Activated T-cell treated with anti-CD3 and anti-CD28 coated beads, Interleukin-2, amount 50 U/mL, for 4 hours (primary cell): ENCODE data around the gene KRTAP4-5. TPM values are rescaled to one million over a fixed set of nuclear protein-coding genes. Genes with fewer than 3 reads are reported as not detected.
"Not testable (repeated sequence)": the region's sequence is repeated elsewhere in the genome, so short reads cannot be mapped to it uniquely, and the experiment has no call there.

ENCODE experiments used
- ATAC-seq, 2 donors: fragments of 200-7000 bp; cut with Tn5 transposase; one replicate each; pipeline ENCODE4 v1.10.0; 2021
- DNase-seq: peaks from one replicate; pipeline ENCODE4 v3.0.0-alpha.2; 2020
- H3K27me3 Mint-ChIP-seq: one replicate; pipeline ENCODE4 v1.8.0; 2021; ENCODE audit warnings: low read depth, mixed read lengths
- H3K36me3 Mint-ChIP-seq: one replicate; pipeline ENCODE4 v1.8.0; 2022; ENCODE audit warnings: mixed read lengths; ENCODE audit not compliant: insufficient read depth
- H3K4me1 Mint-ChIP-seq: one replicate; pipeline ENCODE4 v1.8.0; 2021; ENCODE audit warnings: low read depth, mixed read lengths
- H3K4me3 Mint-ChIP-seq: one replicate; pipeline ENCODE4 v1.8.0; 2021; ENCODE audit warnings: mild to moderate bottlenecking, moderate library complexity, mixed read lengths
- H3K9me3 Mint-ChIP-seq: one replicate; pipeline ENCODE4 v1.8.0; 2021; ENCODE audit warnings: mixed read lengths
- total RNA-seq, 3 donors: library from RNA; stranded (reverse); gene quantifications; one replicate each; pipeline ENCODE4 v1.2.1, GENCODE V29; 2021

KRTAP4-5 gene
- total RNA-seq, 3 donors from 2014 or later, result not detected

GRCh38 chr17:41131979-41132378 lies 17.6 kb downstream of the KRTAP4-5 start:
- Mint-ChIP-seq H3K9me3 (peaks cover 8% of the 10 kb centered on the region), H3K4me1 (peaks cover 34% of the 10 kb centered on the region), H3K4me3 (no peak overlapping the region), H3K36me3 (no peaks in the 10 kb centered on the region), H3K27me3 (no peaks in the 10 kb centered on the region)
- ATAC-seq (no peak), DNase-seq (no peak)

GRCh38 chr17:41127371-41127770 lies 22.3 kb downstream of the KRTAP4-5 start:
- Mint-ChIP-seq H3K4me1 (peaks cover 57% of the 10 kb centered on the region), H3K4me3 (no peak overlapping the region), H3K27me3 (no peaks in the 10 kb centered on the region), H3K36me3 (no peaks in the 10 kb centered on the region), H3K9me3 (peaks cover 8% of the 10 kb centered on the region)
- ATAC-seq, result no peak
- no peak for DNase-seq

DNA sequence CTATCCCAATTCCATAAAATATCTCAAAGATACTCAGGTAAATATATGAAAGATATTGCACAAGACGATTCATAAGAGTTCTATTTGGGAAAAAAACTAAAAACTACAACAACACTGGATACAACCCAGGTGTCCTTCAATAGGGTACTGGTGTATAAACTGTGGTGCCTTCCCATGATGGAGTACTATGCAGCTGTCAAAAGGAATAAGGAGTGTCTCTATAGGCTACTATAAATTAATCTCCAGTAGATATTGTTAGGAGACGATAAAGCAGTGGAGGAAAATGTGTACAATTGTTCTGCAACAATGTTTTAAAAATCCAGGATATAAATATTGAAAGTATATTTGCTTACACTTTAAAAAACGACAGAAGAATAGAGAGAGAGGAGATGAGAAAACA lies 23.2 kb downstream of the KRTAP4-5 start:
- DNase-seq (no peak), ATAC-seq (no peak)
- no peaks in the 10 kb centered on the region for H3K36me3 Mint-ChIP-seq
- H3K4me3 Mint-ChIP-seq, result no peak overlapping the region
- peaks cover 51% of the 10 kb centered on the region for H3K4me1 Mint-ChIP-seq
- no peaks in the 10 kb centered on the region for H3K27me3 Mint-ChIP-seq
- peaks cover 10% of the 10 kb centered on the region for H3K9me3 Mint-ChIP-seq

- peaks cover 10% of the 10 kb centered on the region for H3K9me3 Mint-ChIP-seq
- H3K4me3 Mint-ChIP-seq, result no peak overlapping the region
- peaks cover 56% of the 10 kb centered on the region for H3K4me1 Mint-ChIP-seq
- DNase-seq, result no peak
- no peaks in the 10 kb centered on the region for H3K36me3 Mint-ChIP-seq
- no peaks in the 10 kb centered on the region for H3K27me3 Mint-ChIP-seq
- no peak for ATAC-seq
Observed at GRCh38 chr17:41125064-41125463, 24.6 kb downstream of the KRTAP4-5 start.

- not testable (repeated sequence) for H3K36me3 Mint-ChIP-seq, H3K9me3 Mint-ChIP-seq, DNase-seq, H3K27me3 Mint-ChIP-seq, ATAC-seq
- Mint-ChIP-seq H3K4me3 (peak within 1 kb of the TSS; percentile 5), H3K4me1 (peaks cover 59% of the 10 kb centered on the region)
Observed at GRCh38 chr17:41123991-41124371, 25.6 kb downstream of the KRTAP4-5 start, which contains the start of gene KRTAP4-12. TSS of gene KRTAP4-12 (minus strand) at chr17:41124182. CDS start at chr17:41124122, 60 bp downstream.

DNA sequence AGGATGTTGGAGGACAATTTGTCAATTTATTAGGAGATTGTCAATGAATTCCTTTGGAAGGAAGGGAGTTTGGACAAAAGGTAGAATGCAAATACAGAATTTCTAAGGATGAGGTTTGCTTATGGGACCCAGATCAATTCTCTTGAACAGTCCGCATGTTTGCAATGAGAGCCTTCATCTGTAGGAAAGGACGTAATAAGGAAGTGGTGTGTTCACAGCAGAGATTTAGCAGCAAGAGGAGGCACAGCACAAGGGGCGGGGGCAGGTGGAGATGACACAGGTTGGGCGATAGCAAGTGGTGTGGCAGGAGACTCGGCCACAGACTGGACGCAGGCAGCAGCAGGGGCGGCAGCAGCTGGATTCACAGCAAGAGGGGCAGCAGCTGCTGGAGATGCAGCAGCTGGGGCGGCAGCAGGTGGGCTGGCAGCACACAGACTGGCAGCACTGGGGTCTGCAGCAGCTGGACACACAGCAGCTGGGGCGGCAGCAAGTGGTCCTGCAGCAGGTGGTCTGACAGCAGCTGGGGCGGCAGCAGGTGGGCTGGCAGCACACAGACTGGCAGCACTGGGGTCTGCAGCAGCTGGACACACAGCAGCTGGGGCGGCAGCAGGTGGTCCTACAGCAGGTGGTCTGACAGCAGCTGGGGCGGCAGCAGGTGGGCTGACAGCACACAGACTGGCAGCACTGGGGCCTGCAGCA lies 26.2 kb downstream of the KRTAP4-5 start:
- not testable (repeated sequence) for DNase-seq, ATAC-seq, H3K36me3 Mint-ChIP-seq, H3K9me3 Mint-ChIP-seq, H3K27me3 Mint-ChIP-seq
- Mint-ChIP-seq H3K4me3 (peak overlapping the region; percentile 5), H3K4me1 (peaks cover 58% of the 10 kb centered on the region)

- peaks cover 3% of the 10 kb centered on the region for H3K9me3 Mint-ChIP-seq
- no peak for DNase-seq
- peaks cover 3% of the 10 kb centered on the region for H3K27me3 Mint-ChIP-seq
- peaks cover 58% of the 10 kb centered on the region for H3K4me1 Mint-ChIP-seq
- no peaks in the 10 kb centered on the region for H3K36me3 Mint-ChIP-seq
- H3K4me3 Mint-ChIP-seq, result no peak overlapping the region
- ATAC-seq, result no peak
Observed at GRCh38 chr17:41121742-41122141, 27.9 kb downstream of the KRTAP4-5 start.

DNA sequence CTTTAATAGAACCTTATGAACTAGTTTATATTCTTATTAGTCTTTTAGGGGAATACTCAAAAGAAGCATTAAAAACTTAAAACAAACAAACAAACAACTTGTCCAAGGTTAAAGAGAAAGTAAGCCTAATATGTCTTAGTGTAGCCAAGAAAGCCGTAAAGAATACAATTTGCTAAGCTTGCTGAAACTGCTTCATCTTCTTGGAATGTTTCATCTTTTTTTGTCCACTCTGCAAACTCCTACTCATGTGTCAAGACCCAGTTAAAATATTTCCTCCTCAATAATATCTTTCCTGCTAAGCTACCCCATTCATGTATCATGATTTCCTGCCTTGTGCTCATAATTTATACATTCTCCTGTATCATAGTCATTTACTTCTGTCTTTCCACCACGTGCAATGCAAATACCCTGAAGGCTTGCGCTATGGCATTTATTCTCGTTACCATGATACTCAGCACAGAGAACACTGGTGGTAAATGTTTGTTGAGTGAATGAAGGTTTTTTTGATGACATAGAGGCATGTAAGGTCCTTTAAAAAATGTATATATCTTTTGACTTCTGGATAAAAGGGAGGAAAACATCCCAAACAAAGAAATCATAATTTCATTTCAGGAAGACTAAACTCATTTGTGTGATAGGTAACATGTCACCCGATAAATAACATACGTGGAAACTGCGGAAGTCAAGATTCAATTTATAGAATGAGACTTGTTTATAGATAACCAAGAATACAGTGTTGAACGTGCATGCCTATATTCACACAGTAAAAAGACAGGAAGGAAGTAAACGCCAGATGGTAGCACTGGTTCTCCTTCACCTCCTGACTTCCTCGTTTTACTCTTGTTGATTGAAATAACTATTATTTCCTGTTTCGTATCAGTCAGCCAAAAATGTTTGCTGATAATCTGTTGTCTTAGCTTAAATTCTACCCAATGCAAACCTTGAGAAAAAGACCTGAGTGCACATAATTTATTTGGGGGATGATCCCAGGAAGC lies 29.6 kb downstream of the KRTAP4-5 start:
- H3K4me3 Mint-ChIP-seq, result peak overlapping the region; percentile 40
- not testable (repeated sequence) for H3K9me3 Mint-ChIP-seq, H3K27me3 Mint-ChIP-seq

GRCh38 chr17:41118721-41119120 lies 30.9 kb downstream of the KRTAP4-5 start:
- ATAC-seq, result no peak
- H3K27me3 Mint-ChIP-seq, result peaks cover 3% of the 10 kb centered on the region

More for the DNA sequence above, 29.6 kb downstream of the KRTAP4-5 start:
- H3K36me3 Mint-ChIP-seq, ATAC-seq, DNase-seq: not testable (repeated sequence)
- peaks cover 43% of the 10 kb centered on the region for H3K4me1 Mint-ChIP-seq

GRCh38 chr17:41117846-41118386 lies 31.7 kb downstream of the KRTAP4-5 start, which contains the start of gene KRTAP4-11:
TSS of gene KRTAP4-11 (minus strand) at chr17:41118373. CDS start at chr17:41118315, 58 bp downstream.
- H3K4me1 Mint-ChIP-seq, result peaks cover 26% of the 10 kb centered on the region
- not testable (repeated sequence) for H3K4me3 Mint-ChIP-seq, H3K36me3 Mint-ChIP-seq, H3K9me3 Mint-ChIP-seq, DNase-seq, ATAC-seq, H3K27me3 Mint-ChIP-seq

More at GRCh38 chr17:41118721-41119120, 30.9 kb downstream of the KRTAP4-5 start:
- Mint-ChIP-seq H3K36me3 (no peaks in the 10 kb centered on the region), H3K4me3 (no peak overlapping the region), H3K9me3 (peaks cover 3% of the 10 kb centered on the region), H3K4me1 (peaks cover 32% of the 10 kb centered on the region)
- DNase-seq, result no peak

DNA sequence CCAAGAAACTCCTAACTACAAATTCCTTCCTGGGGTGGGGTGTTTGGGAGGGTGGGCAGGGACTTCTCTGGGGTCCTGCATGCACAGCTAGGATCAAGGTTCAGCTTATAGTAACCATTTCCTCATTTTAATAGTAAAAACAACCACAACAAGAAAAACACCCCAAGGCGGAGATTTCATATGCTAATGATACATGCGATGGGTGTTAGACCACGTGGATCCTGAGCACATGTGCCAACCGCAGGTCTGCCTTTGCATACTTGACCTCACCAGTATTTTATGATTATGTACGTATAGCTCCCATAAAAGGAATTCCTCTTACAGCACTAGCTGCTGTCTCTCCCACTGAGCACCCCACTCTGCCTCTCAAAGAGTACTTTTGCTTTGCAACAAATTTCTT lies 33.3 kb downstream of the KRTAP4-5 start:
- DNase-seq, result no peak
- H3K27me3 Mint-ChIP-seq, result peaks cover 3% of the 10 kb centered on the region
- H3K9me3 Mint-ChIP-seq, result peaks cover under 1% of the 10 kb centered on the region
- ATAC-seq, result no peak
- no peak overlapping the region for H3K4me3 Mint-ChIP-seq
- peaks cover 21% of the 10 kb centered on the region for H3K4me1 Mint-ChIP-seq
- peaks cover 1% of the 10 kb centered on the region for H3K36me3 Mint-ChIP-seq

DNA sequence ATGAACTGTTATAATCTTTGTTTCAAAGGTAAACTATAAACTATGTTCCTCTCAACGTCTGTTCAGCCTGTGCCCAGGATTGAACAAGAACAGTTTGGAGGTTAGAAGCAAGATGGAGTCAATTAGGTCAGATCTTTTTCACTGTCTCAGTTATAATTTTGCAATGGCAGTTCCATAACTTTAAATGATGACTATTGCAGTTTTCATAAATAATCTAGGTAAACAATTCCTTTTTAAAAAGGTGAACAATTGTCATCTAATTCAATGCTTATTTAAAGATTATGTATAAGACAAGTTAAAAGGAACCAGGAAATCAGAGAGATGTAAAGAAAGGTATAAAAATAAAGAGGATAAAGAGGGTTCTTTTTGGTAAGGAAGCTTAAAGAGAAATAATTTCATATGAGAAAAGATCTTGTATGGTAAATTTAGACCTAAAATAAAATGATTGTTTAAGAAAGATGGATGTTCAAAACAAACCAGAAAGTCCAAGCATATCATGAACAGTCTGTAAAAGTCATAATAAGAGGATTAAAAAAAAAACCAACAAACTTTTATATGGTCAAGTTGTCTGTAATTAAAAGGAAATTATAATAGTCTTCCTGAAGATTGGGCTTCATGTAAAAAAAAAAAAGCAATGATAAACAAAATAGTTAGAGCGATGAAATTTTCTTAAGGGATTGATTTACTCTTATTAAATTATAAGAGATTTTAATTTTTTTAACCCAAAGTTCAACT lies 38.3 kb downstream of the KRTAP4-5 start:
- Mint-ChIP-seq H3K4me1 (peaks cover 7% of the 10 kb centered on the region), H3K36me3 (peaks cover 1% of the 10 kb centered on the region), H3K27me3 (peaks cover 6% of the 10 kb centered on the region), H3K9me3 (peaks cover 5% of the 10 kb centered on the region), H3K4me3 (no peak overlapping the region)
- no peak for DNase-seq
- ATAC-seq, result no peak

- not testable (repeated sequence) for H3K4me1 Mint-ChIP-seq, ATAC-seq, H3K4me3 Mint-ChIP-seq, H3K36me3 Mint-ChIP-seq, DNase-seq, H3K9me3 Mint-ChIP-seq
- peaks cover 12% of the 10 kb centered on the region for H3K27me3 Mint-ChIP-seq
Observed at GRCh38 chr17:41108728-41109386, 40.8 kb downstream of the KRTAP4-5 start.
